ENCODE measurements around the gene CEBPZOS.

CEBPZOS gene

DNA sequence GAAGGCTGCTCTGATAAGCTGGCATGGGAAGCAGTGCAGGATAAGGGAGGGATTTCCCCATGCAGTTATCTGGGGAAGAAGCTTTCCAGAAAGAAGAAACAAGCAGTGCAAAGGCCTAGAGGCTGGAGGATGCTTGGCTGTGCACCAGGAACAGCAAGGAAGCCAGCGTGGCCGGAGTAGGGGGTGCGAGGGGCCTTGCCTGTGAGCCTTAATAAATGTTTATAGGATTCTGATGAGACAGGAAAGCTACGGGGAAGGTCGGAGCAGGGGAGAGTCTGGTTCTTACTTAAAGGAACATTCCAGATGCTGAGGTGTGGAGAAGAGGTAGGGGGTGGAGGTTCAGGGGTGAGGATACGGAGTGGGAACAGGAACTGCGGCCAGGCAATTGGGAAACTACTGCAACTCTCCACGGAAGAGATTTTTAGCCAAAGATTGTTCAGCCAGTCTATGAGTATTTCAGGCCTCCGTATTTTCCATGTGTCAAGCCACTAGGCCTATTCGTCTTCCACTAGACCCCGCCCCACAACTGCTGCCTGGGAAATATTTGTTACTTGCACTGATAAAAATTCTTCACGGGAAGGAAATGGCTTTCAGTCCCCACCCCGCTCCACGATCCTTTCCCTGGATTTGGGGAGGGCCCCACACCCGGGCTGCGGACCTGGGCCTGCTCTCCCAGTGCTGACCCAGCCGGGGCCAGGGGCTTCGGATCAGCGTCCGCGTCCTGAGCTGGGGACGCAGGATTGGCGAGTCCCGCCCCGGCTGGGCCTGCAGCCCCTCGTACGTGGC lies 40.0 kb upstream of the CEBPZOS start:
- H3K4me3 Mint-ChIP-seq = peak overlapping the region; percentile 95 to 97 (median 96)
- peaks cover 7% of the 10 kb centered on the region for H3K4me1 Mint-ChIP-seq
- H3K36me3 Mint-ChIP-seq (ENCODE audit: low read depth) = peaks cover 31% of the 10 kb centered on the region
- peaks cover 4% of the 10 kb centered on the region for H3K27me3 Mint-ChIP-seq (ENCODE audit: low read depth)
- TF ChIP-seq, protein P1, sequence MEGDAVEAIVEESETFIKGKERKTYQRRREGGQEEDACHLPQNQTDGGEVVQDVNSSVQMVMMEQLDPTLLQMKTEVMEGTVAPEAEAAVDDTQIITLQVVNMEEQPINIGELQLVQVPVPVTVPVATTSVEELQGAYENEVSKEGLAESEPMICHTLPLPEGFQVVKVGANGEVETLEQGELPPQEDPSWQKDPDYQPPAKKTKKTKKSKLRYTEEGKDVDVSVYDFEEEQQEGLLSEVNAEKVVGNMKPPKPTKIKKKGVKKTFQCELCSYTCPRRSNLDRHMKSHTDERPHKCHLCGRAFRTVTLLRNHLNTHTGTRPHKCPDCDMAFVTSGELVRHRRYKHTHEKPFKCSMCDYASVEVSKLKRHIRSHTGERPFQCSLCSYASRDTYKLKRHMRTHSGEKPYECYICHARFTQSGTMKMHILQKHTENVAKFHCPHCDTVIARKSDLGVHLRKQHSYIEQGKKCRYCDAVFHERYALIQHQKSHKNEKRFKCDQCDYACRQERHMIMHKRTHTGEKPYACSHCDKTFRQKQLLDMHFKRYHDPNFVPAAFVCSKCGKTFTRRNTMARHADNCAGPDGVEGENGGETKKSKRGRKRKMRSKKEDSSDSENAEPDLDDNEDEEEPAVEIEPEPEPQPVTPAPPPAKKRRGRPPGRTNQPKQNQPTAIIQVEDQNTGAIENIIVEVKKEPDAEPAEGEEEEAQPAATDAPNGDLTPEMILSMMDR (IDR thresholded peaks at IDR 0.05; ENCODE audit: unreplicated experiment in 3 of 3) = no peak
- peaks cover 13% of the 10 kb centered on the region for H3K9me3 Mint-ChIP-seq
- H3K27ac Mint-ChIP-seq = peak overlapping the region; percentile 98 to 99 (median 98)

DNA sequence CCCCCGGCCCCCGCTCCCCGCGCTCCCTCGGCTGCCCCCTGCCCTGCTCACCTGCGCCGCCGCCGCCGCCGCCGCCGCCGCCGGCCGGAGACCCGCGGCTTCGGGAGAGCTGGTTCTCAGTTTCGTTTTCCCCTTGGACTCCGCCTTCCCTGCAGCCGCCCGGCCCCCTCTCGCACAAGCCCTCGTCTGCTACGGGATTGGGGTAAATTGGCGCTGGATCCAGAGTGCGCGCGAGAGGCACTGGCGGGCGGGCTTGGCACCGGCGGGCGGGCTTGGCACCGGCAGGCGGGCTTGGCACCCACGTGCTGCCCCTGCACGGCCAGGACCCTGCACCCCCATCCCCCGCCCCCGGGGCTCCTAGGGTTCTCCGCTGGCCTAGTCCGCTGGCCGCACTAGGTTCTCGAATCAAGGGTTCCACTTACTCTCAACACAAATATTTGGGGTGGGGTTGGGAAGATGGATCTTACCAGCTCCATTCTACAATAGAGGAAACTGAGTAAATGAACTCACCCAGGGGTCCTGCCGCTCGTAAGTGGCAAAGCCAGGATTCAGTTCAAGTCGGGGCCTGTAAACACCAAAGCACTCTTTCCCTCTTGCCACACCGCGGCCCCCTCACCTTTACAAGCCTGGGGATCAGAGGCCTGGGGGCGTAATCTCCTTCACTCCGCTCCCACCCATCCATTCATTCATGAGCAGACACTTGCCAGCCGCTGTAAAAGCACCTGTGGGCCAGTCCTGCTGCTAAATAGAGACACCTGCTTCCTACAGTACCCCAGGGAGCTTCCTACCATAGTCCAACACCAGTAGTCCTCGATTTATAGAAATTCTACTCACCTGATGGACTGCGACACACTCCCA lies 39.2 kb upstream of the CEBPZOS start, which contains the start of gene EIF2AK2:
EIF2AK2 (minus strand) TSS at position 124 of the 858 bp plus-strand sequence. CDS start 9,174 bp downstream, outside the sequence.
- Mint-ChIP-seq H3K36me3 (ENCODE audit: low read depth) (peaks cover 31% of the 10 kb centered on the region), H3K4me3 (peak within 1 kb of the TSS; percentile 95 to 97 (median 96)), H3K4me1 (peaks cover 7% of the 10 kb centered on the region), H3K9me3 (peaks cover 15% of the 10 kb centered on the region), H3K27me3 (ENCODE audit: low read depth) (peaks cover 4% of the 10 kb centered on the region), H3K27ac (peak within 1 kb of the TSS; percentile 98 to 99 (median 98))
- TF ChIP-seq, protein P1 (IDR thresholded peaks at IDR 0.05; ENCODE audit: unreplicated experiment in 3 of 3) = no peak

DNA sequence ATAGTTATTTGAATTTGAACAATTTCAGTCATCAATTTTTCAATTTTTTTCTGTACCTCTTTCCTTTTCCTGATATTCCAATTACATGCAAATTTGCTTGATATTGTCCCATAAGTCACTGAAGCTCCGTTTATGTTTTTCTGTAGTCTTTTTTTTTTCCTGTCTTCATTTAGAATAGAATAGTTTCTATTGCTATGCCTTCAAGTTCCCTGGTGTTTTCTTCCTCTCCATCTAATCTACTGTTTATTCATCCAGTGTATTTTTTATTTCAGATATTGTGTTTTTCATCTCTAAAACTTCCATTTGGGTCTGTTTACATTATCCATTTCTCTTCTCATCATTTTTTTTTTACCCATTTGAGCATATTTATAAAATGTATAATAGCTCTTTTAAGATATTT lies 31.5 kb upstream of the CEBPZOS start:
- Mint-ChIP-seq H3K27me3 (ENCODE audit: low read depth) (no peaks in the 10 kb centered on the region), H3K27ac (no peak overlapping the region), H3K4me1 (no peaks in the 10 kb centered on the region), H3K4me3 (no peak overlapping the region), H3K36me3 (ENCODE audit: low read depth) (peaks cover 10% of the 10 kb centered on the region), H3K9me3 (peaks cover 22% of the 10 kb centered on the region)
- TF ChIP-seq, protein P1 (IDR thresholded peaks at IDR 0.05; ENCODE audit: unreplicated experiment in 3 of 3) = no peak

DNA sequence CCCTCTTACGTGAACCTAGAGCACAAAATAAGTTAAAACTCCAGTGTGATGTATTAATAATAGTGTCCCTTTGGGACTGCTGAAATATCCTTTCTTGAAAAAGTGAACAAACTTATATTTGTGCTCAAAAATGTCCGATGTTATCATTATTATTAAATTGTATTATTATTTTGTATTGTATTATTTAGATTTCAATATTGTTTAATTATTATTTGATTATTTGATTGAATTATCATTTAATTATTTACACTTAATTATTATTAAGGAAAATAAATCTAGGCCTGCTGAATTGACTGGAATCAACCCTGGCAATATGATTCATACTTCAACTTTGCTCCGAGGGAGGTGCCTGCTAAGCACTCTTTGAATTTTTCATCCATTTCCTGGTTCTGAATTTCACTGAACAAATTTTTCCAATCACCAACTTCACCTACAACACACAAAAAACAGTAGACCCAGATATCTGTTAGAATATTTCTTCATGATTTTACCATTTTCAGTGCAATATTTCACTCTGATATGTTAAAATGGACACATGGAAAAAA lies 28.6 kb upstream of the CEBPZOS start:
- Mint-ChIP-seq H3K36me3 (ENCODE audit: low read depth) (peaks cover 10% of the 10 kb centered on the region), H3K4me3 (no peak overlapping the region), H3K9me3 (peaks cover 20% of the 10 kb centered on the region), H3K27ac (no peak overlapping the region), H3K27me3 (ENCODE audit: low read depth) (no peaks in the 10 kb centered on the region), H3K4me1 (no peaks in the 10 kb centered on the region)
- TF ChIP-seq, protein P1 (IDR thresholded peaks at IDR 0.05; ENCODE audit: unreplicated experiment in 3 of 3) = no peak

DNA sequence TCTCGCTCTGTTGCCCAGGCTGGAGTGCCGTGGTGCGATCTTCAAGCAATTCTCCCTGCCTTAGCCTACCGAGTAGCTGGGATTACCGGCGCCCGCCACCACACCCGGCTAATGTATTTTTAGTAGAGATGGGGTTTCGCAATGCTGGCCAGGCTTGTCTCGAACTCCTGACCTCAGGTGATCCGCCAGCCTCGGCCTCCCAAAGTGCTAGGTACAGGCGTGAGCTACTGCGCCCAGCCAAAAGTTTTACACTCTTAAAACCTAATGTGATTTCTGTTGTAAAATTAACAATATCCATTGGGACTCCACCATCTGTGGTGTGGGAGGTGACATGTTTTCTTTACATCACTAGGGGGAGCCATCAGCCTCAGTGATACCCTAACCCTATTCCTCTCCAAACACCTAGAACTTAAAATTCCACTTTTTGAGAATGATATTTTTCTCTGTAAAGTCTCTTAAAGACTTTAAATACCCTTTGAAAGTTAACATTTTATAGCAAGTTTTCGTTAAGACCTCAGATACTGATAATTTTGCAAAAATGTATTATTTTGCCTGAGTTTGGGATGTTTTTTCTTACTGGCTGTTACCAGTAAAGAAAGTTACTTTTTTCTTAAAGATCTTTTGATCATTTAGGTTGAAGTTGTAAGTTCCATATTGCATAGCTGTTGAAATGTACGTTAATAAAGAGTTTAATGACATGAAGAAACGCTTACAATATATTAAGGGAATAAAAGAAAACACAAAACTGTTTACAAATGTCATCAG lies 27.9 kb upstream of the CEBPZOS start:
- Mint-ChIP-seq H3K27ac (no peak overlapping the region), H3K4me3 (no peak overlapping the region), H3K9me3 (peaks cover 17% of the 10 kb centered on the region), H3K27me3 (ENCODE audit: low read depth) (no peaks in the 10 kb centered on the region), H3K4me1 (no peaks in the 10 kb centered on the region), H3K36me3 (ENCODE audit: low read depth) (peaks cover 10% of the 10 kb centered on the region)
- TF ChIP-seq, protein P1 (IDR thresholded peaks at IDR 0.05; ENCODE audit: unreplicated experiment in 3 of 3) = peak; percentile 47 to 63 (median 48)
